Liver (tissue), 3 donors: Measurements from ENCODE around the gene MACROH2A2.

ENCODE experiments used
- CTCF ChIP-seq: fragments of 150-350 bp; IDR thresholded peaks from 2 replicates; pipeline ENCODE4 v1.5.1; 2017; ENCODE audit warnings: improper control_type of control experiment, low read depth, low read length; ENCODE audit not compliant: missing input control
- EGR1 ChIP-seq, 2 donors: IDR thresholded peaks; 2 replicates each; pipeline ENCODE4 v1.6.1; 2016 to 2018; ENCODE audit warnings: antibody characterized with exemption in 2 of 2, low read depth in 2 of 2
- RAD21 ChIP-seq, 2 donors: IDR thresholded peaks; 2 replicates each; pipeline ENCODE4 v1.6.1; 2016; ENCODE audit warnings: antibody characterized with exemption in 2 of 2, mild to moderate bottlenecking in 2 of 2
- TF ChIP-seq, protein P1 (sequence below): IDR thresholded peaks from 2 replicates; pipeline ENCODE4 v1.6.1; 2016; ENCODE audit warnings: antibody characterized with exemption, mild to moderate bottlenecking
- TF ChIP-seq, protein P2 (sequence below): IDR thresholded peaks from 2 replicates; pipeline ENCODE4 v1.6.1; 2016; ENCODE audit warnings: antibody characterized with exemption
- donor health status: healthy.
- donor health status: healthy.

DNA sequence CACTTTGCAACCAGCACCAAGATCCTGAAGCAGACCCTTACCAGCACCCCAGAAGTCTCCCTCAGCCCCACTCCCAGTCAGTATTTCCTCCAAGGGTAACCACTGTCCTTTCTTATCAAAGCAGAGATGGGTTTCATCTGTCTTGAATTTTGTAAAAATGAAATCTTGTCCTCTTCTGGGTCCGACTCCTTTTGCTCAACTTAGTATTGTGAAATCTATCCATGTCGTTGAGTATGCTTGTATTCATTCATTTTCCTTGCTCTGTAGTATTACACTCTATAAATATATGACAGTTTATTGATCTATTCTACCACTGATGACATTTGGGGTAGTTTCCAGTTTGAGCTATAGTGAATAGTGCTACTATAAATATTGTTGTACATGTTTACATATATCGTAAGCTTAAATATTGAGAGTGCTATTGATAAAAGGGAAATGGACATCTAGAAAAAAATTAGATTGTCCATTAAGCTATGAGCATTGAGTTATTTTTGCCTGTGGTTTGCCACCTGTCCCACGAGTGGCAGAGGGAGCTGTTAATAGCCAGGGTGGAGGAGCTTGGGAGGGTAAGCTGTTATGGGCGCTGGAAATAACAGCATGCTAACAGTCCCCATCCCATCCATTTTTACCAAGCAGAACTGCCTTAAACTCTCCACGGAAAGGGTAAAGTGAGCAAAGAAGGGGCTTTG is 43.5 kb downstream of the MACROH2A2 start:
- no peak for TF ChIP-seq EGR1 (IDR thresholded peaks at IDR 0.05; ENCODE audit: low read depth in 2 of 2)
- TF ChIP-seq CTCF = no peak
- TF ChIP-seq, protein P1, sequence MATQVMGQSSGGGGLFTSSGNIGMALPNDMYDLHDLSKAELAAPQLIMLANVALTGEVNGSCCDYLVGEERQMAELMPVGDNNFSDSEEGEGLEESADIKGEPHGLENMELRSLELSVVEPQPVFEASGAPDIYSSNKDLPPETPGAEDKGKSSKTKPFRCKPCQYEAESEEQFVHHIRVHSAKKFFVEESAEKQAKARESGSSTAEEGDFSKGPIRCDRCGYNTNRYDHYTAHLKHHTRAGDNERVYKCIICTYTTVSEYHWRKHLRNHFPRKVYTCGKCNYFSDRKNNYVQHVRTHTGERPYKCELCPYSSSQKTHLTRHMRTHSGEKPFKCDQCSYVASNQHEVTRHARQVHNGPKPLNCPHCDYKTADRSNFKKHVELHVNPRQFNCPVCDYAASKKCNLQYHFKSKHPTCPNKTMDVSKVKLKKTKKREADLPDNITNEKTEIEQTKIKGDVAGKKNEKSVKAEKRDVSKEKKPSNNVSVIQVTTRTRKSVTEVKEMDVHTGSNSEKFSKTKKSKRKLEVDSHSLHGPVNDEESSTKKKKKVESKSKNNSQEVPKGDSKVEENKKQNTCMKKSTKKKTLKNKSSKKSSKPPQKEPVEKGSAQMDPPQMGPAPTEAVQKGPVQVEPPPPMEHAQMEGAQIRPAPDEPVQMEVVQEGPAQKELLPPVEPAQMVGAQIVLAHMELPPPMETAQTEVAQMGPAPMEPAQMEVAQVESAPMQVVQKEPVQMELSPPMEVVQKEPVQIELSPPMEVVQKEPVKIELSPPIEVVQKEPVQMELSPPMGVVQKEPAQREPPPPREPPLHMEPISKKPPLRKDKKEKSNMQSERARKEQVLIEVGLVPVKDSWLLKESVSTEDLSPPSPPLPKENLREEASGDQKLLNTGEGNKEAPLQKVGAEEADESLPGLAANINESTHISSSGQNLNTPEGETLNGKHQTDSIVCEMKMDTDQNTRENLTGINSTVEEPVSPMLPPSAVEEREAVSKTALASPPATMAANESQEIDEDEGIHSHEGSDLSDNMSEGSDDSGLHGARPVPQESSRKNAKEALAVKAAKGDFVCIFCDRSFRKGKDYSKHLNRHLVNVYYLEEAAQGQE = no peak
- TF ChIP-seq, protein P2, sequence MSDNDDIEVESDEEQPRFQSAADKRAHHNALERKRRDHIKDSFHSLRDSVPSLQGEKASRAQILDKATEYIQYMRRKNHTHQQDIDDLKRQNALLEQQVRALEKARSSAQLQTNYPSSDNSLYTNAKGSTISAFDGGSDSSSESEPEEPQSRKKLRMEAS = no peak
- TF ChIP-seq RAD21 (IDR thresholded peaks at IDR 0.05) = no peak
